GM23338 (cell line): ENCODE measurements around the gene DMBT1. TPM values are rescaled to one million over a fixed set of nuclear protein-coding genes. Genes with fewer than 3 reads are reported as not detected.

Source experiments
- JUNB ChIP-seq: IDR thresholded peaks from one replicate; pipeline ENCODE4 v1.6.1; 2016; ENCODE audit warnings: antibody characterized with exemption; ENCODE audit not compliant: unreplicated experiment
- STAT1 ChIP-seq: IDR thresholded peaks from one replicate; pipeline ENCODE4 v1.6.1; 2016; ENCODE audit warnings: antibody characterized with exemption; ENCODE audit not compliant: unreplicated experiment
- polyA plus RNA-seq: library from polyadenylated mRNA; unstranded; fragments of >200 nt; fragmentation: Nextera tagmentation; extraction: Ambion mirVana; gene quantifications from 2 replicates; pipeline ENCODE4 v1.2.1, GENCODE V29; 2016
- total RNA-seq: library from RNA; depleted of rRNA; stranded (reverse); fragments of >200 nt; shearing (Covaris generic); gene quantifications from 2 replicates; pipeline ENCODE4 v1.2.3, GENCODE V29; 2014; rRNA removed

DMBT1 gene
- total and polyA plus RNA-seq, 2 experiments from 2014 or later: 0.03 to 0.05 TPM

- TF ChIP-seq JUNB (no peak), STAT1 (no peak)
These were observed 132.2 kb downstream of the DMBT1 start (continued) for GRCh38 chr10:122692744-122693143.

Other genes starting within 250 kb of the DMBT1 start
- gene PLEKHA1, start 186.0 kb upstream of the DMBT1 start, total RNA-seq: 32.6 and 36.6 TPM in 2 replicates
- gene PLEKHA1, start 186.0 kb upstream of the DMBT1 start, polyA plus RNA-seq: 16.7 and 25.8 TPM in 2 replicates
- not detected in 2 replicates for gene ARMS2, start 106.1 kb upstream of the DMBT1 start, total RNA-seq
- gene ARMS2, start 106.1 kb upstream of the DMBT1 start, polyA plus RNA-seq: not detected in 2 replicates
- gene HTRA1, start 99.2 kb upstream of the DMBT1 start, total RNA-seq: 16.1 and 16.5 TPM in 2 replicates
- gene HTRA1, start 99.2 kb upstream of the DMBT1 start, polyA plus RNA-seq: 8.1 and 12.2 TPM in 2 replicates
- gene C10orf120, start 139.1 kb downstream of the DMBT1 start, total RNA-seq: not detected in 2 replicates
- not detected in 2 replicates for gene C10orf120, start 139.1 kb downstream of the DMBT1 start, polyA plus RNA-seq